ENCODE results near the gene FTSJ3.

FTSJ3 gene

DNA sequence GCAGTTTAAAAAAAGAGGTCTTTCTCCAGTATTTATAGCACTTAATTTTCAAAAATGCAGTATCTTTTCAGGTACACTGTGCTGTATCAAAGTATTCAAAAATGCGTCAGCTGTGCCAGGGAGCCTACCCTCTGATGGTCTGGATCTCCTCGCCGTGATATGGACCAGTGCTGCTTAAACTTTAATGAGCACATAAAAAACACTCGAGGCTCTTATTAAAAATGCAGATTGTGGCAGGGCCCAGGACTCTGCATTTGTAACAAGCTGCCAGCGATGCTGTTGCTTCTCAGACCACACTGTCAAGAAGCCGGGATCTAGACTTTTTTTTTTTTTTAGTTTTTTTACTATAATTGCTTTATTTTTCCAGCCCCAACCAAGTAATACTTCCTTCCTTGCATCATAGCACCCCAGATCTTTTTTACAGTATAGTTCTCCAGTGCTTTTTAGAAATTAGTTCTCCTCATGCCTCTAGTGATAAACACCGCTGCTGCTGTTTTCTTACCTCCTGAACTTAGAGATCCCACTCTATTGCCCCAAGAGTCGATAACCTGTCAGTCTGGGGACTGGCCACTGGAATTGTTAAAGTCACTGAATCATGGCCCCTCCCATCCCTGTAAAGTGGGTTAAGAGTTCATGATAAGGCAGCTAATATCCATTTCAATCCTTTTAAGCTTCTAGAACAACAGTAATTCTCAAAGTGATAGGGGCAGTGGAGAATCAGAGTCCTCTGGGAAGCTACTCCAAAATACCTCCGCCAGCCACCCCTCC is 16.6 kb upstream of the FTSJ3 start:
- TF ChIP-seq ZFX (IDR thresholded peaks at IDR 0.05; ENCODE audit: borderline replicate concordance) = no peak
- TF ChIP-seq, protein P1, sequence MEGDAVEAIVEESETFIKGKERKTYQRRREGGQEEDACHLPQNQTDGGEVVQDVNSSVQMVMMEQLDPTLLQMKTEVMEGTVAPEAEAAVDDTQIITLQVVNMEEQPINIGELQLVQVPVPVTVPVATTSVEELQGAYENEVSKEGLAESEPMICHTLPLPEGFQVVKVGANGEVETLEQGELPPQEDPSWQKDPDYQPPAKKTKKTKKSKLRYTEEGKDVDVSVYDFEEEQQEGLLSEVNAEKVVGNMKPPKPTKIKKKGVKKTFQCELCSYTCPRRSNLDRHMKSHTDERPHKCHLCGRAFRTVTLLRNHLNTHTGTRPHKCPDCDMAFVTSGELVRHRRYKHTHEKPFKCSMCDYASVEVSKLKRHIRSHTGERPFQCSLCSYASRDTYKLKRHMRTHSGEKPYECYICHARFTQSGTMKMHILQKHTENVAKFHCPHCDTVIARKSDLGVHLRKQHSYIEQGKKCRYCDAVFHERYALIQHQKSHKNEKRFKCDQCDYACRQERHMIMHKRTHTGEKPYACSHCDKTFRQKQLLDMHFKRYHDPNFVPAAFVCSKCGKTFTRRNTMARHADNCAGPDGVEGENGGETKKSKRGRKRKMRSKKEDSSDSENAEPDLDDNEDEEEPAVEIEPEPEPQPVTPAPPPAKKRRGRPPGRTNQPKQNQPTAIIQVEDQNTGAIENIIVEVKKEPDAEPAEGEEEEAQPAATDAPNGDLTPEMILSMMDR (IDR thresholded peaks at IDR 0.05) = no peak
- peak overlapping the region; percentile 96 for H3K27ac ChIP-seq

DNA sequence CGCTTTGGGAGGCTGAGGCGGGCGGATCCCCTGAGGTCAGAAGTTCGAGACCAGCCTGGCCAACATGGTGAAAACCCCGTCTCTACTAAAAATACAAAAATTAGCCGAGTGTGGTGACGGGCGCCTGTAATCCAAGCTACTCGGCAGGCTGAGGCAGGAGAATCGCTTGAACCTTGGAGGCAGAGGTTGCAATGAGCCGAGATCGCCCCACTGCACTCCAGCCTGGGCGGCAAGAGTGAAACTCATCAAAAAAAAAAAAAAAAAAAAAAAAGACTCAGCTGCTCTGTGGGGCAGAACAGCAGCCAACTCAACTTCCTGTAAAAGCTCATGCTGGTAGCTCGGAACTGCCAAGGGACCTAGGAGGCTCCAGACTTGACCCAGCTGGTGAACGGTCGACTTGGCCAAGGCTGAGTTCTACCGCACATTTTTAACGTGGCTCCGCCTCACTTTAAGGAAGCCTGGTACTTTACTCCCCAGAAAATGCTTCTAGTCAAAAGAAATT is 16.0 kb upstream of the FTSJ3 start:
- H3K27ac ChIP-seq = peak overlapping the region; percentile 96

DNA sequence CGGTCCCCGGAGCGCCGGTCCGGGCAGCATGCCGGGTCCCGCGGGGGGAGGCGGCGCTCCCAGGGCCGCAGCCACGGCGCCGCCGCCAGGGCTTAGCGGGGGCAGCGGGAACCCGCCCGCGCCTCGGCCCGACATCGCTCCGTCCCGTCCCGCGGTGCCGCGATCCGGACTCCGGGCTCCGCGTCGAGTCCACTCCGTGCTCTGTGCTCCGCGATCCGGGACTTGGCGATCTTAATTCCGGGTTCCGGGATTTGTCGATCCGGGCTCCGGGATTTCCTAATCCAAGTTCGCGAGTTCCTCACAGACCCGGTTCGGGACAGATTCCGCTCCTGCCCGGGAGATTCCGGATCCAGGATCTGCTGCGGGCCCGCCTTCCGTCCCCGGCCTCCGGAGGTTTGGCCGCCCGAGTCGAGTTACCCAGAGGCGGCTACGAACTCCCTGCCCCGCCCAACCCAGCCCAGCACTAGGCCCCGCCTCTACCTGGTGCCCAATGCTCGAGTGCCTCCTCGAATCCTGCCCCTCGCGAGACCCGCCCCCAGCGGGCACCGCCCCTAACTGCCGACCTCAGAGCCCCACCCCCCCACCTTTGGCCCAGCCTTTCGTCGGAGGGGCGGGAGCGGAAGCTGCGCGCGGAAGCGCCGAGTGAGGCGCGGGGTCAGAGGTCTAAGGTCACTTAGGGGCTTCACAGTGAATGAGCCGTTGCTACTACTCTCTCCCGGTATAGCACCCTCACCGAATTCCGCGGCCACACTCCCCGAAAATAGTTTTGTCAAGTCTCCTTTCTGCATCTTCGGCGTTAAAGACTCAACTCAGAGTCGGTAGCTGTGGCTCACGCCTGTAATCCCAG is 15.3 kb upstream of the FTSJ3 start, which contains the start of gene SMARCD2:
Gene SMARCD2, minus strand, starts transcription at position 146 of the 847 bp plus-strand sequence. Its CDS starts 11 bp downstream, at position 135.
- TF ChIP-seq ZFX (IDR thresholded peaks at IDR 0.05; ENCODE audit: borderline replicate concordance) = no peak
- TF ChIP-seq, protein P1 (IDR thresholded peaks at IDR 0.05) = peak; percentile 12; the same call in 1 of the 2 replicates
- H3K27ac ChIP-seq = peak within 1 kb of the TSS; percentile 96

DNA sequence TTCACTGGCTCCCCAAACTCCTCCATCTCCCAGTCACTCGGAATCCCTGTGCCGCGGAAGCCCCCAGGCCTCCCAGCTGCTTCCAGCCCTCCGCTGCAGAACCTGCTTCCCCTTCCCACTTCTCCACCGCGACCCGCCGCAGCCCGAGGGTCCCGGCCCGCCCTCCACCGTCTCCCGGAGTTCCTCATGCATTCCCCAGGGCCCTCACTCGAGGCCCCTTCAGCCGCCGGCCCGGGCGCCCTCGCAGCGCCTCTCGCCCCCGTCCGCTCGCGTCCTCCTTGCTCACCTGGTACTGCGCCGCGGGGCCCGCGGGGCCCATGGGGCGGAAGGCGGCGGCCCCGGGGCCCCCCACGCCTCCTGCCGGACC is 14.7 kb upstream of the FTSJ3 start:
- H3K27ac ChIP-seq = peak overlapping the region; percentile 96
- TF ChIP-seq, protein P1 (IDR thresholded peaks at IDR 0.05) = no peak
- TF ChIP-seq ZFX (IDR thresholded peaks at IDR 0.05; ENCODE audit: borderline replicate concordance) = no peak

DNA sequence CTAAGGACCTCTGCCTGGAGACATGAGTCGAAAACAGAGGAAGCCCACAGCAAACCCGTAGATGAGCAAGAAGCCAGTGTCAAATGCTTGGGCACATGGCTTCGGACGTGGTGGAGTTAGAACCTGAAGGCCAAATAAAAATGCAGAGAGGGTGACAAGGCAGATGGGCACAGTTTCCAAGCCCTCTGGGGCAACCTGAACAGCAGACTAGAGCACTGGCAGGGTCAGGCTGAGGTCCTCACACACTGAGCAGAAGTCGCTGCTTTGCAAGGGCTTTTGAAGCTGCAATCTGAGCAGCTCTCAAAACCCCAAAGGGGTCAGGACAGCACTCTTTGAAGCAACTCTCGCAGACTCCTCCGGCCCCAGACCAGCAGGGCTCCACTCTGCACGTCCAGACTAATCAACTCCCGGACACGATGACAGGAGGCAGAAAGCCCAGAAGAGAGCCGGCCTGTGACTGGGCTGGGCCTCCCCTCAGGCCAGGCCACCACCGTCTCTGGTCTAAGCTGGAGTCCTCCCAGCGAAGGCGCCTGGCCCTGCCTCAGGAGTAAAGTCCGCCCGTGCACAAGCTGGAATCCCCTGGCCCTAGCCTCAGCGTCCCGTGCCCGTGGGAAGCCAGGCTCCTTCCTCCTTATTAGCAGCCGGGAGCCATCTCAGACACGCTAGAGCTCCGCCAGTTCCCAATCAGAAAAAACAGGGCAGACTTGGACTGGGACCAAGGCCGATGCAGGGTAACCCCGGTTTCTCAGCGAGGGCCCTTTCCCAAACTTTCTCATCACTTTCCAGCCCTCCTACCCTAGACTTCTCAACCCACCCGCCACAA is 14.1 kb upstream of the FTSJ3 start:
- peak overlapping the region; percentile 96 for H3K27ac ChIP-seq
- no peak for TF ChIP-seq ZFX (IDR thresholded peaks at IDR 0.05; ENCODE audit: borderline replicate concordance)
- TF ChIP-seq, protein P1 (IDR thresholded peaks at IDR 0.05) = no peak

DNA sequence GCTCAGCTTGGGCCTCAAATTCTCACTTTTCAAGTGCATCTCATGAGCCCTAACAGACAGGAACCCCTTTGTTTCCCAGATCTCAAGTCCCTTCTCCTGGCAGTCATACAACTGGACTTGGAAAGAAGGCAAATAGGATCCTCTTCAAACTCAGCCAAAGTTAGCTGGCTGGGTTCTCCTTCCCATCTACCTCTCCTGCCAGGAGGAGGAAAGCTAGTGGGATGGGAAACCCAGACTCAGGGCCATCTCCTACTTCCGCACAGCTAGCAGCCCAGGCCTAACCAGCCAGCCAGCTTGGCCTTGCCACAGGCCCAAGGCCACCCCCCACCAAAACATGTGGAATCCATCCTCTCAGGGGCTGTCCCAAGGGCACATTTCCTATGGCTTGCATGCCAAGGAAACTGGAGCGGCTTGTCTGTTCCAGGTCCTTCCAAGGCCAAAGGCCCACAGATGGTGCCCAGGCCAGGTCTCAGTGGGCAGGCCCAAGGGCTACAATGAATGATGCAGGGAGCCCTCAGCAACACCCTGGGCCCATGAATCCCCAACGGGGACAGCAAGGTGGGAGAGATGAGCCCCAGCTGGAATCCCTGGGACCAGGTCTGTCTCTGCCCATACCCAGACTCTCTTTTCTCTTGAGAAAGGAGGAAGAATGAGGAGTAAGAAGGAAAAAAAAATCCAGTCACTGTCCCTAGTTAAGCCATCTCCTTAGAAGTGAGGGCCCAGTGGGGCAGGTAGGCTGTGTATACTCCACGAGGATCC is 13.3 kb upstream of the FTSJ3 start:
- peak overlapping the region; percentile 96 for H3K27ac ChIP-seq
- TF ChIP-seq, protein P1 (IDR thresholded peaks at IDR 0.05) = no peak
- no peak for TF ChIP-seq ZFX (IDR thresholded peaks at IDR 0.05; ENCODE audit: borderline replicate concordance)

Measured in 22Rv1 (cell line).